HepG2 (cell line): ENCODE results near the gene ADCY5.

Experiments
- CHD2 ChIP-seq: IDR thresholded peaks from 2 replicates; pipeline ENCODE4 v1.6.1; 2011; ENCODE audit warnings: low read depth, low read length, improper control_type of control experiment
- ESRRA ChIP-seq: sonication (generic); formaldehyde crosslinking; IDR thresholded peaks from 2 replicates; pipeline ENCODE4 v1.5.1; 2020; ENCODE audit warnings: mild to moderate bottlenecking, low read depth, missing genetic modification reagents
- ETV6 ChIP-seq: sonication (generic); formaldehyde crosslinking; conservative IDR thresholded peaks from 2 replicates; pipeline ENCODE4 v1.4.0; 2020; ENCODE audit warnings: missing genetic modification reagents
- KLF16 ChIP-seq, 2 experiments: sonication (generic) in 1 of 2; formaldehyde crosslinking in 1 of 2; IDR thresholded peaks; 2 replicates each; pipeline versions ENCODE4 v1.6.1 to v1.8.0; 2016 to 2023; ENCODE audit warnings: missing genetic modification reagents in 2 of 2, missing compliant biosample characterization in 1 of 2
- NFYB ChIP-seq: sonication (generic); formaldehyde crosslinking; IDR thresholded peaks from 2 replicates; pipeline ENCODE4 v1.4.0; 2020; ENCODE audit warnings: missing genetic modification reagents
- PRPF4 ChIP-seq: fragments of 200-400 bp; formaldehyde crosslinking; IDR thresholded peaks from 2 replicates; pipeline ENCODE4 v1.6.1; 2016; ENCODE audit warnings: low read length, low read depth; ENCODE audit not compliant: poor library complexity, severe bottlenecking
- SRSF1 ChIP-seq: fragments of 200-400 bp; formaldehyde crosslinking; optimal IDR thresholded peaks from 2 replicates; pipeline ENCODE3; 2017; ENCODE audit warnings: mild to moderate bottlenecking, low read depth, low read length, moderate library complexity
- TAF1 ChIP-seq: sonication (generic); formaldehyde crosslinking; IDR thresholded peaks from 2 replicates; pipeline ENCODE4 v1.4.0; 2020; ENCODE audit warnings: missing genetic modification reagents
- XRCC5 ChIP-seq: fragments of 200-400 bp; formaldehyde crosslinking; optimal IDR thresholded peaks from 2 replicates; pipeline ENCODE3; 2017; ENCODE audit warnings: mild to moderate bottlenecking, low read length
- ZFP36 ChIP-seq: fragments of 150-350 bp; IDR thresholded peaks from 2 replicates; pipeline ENCODE4 v1.6.1; 2018; ENCODE audit warnings: borderline replicate concordance, low read length, low read depth; ENCODE audit not compliant: partially characterized antibody
- ZNF549 ChIP-seq: sonication (generic); formaldehyde crosslinking; IDR thresholded peaks from 2 replicates; pipeline ENCODE4 v1.5.0; 2020; ENCODE audit warnings: missing genetic modification reagents
- TF ChIP-seq, protein P1 (sequence below): IDR thresholded peaks from 2 replicates; pipeline ENCODE4 v1.6.1; 2012; ENCODE audit warnings: low read depth, low read length, improper control_type of control experiment
- TF ChIP-seq, protein P2 (sequence below): sonication (generic); formaldehyde crosslinking; conservative IDR thresholded peaks from 2 replicates; pipeline ENCODE4 v1.4.0; 2020; ENCODE audit warnings: missing genetic modification reagents

DNA sequence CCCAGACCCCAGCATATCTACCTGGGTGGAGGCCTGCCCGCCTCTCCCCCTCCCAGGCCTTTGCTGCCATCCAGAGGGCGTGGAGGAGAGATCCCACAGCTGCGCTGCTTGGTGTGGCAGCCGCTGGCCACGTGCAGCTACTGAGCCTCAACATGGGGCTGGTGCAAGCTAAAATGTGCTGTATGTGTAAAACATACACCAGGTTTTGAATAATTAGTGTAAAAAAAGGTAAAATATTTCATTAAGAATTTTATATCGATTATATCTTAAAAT lies 151.3 kb downstream of the ADCY5 start:
- TF ChIP-seq KLF16 (CRISPR knock-in tag; IDR thresholded peaks at IDR 0.05) = no peak
- TF ChIP-seq XRCC5 = no peak
- TF ChIP-seq ZNF549 (CRISPR knock-in tag) = no peak
- TF ChIP-seq NFYB = no peak
- TF ChIP-seq ZFP36 = no peak
- TF ChIP-seq TAF1 = no peak
- no peak for TF ChIP-seq ETV6
- no peak for TF ChIP-seq ESRRA (CRISPR knock-in tag)
- no peak for TF ChIP-seq SRSF1
- TF ChIP-seq, protein P1, sequence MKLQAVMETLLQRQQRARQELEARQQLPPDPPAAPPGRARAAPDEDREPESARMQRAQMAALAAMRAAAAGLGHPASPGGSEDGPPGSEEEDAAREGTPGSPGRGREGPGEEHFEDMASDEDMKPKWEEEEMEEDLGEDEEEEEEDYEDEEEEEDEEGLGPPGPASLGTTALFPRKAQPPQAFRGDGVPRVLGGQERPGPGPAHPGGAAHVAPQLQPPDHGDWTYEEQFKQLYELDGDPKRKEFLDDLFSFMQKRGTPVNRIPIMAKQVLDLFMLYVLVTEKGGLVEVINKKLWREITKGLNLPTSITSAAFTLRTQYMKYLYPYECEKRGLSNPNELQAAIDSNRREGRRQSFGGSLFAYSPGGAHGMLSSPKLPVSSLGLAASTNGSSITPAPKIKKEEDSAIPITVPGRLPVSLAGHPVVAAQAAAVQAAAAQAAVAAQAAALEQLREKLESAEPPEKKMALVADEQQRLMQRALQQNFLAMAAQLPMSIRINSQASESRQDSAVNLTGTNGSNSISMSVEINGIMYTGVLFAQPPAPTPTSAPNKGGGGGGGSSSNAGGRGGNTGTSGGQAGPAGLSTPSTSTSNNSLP = no peak
- TF ChIP-seq CHD2 = no peak
- TF ChIP-seq PRPF4 = no peak
- TF ChIP-seq, protein P2, sequence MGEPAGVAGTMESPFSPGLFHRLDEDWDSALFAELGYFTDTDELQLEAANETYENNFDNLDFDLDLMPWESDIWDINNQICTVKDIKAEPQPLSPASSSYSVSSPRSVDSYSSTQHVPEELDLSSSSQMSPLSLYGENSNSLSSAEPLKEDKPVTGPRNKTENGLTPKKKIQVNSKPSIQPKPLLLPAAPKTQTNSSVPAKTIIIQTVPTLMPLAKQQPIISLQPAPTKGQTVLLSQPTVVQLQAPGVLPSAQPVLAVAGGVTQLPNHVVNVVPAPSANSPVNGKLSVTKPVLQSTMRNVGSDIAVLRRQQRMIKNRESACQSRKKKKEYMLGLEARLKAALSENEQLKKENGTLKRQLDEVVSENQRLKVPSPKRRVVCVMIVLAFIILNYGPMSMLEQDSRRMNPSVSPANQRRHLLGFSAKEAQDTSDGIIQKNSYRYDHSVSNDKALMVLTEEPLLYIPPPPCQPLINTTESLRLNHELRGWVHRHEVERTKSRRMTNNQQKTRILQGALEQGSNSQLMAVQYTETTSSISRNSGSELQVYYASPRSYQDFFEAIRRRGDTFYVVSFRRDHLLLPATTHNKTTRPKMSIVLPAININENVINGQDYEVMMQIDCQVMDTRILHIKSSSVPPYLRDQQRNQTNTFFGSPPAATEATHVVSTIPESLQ (CRISPR knock-in tag) = no peak
